Measurements from ENCODE around the gene ARHGAP28.

The ARHGAP28 gene

GRCh38 chr18:6732952-6733351 is 3.4 kb downstream of the ARHGAP28 start:
- DNase-seq: no peak

GRCh38 chr18:6733758-6734157 is 4.2 kb downstream of the ARHGAP28 start:
- DNase-seq: no peak

- DNase-seq: no peak
Measured at GRCh38 chr18:6734726-6735430, 5.4 kb downstream of the ARHGAP28 start.

- no peak for DNase-seq
Measured at GRCh38 chr18:6737833-6738232, 8.3 kb downstream of the ARHGAP28 start.

DNA sequence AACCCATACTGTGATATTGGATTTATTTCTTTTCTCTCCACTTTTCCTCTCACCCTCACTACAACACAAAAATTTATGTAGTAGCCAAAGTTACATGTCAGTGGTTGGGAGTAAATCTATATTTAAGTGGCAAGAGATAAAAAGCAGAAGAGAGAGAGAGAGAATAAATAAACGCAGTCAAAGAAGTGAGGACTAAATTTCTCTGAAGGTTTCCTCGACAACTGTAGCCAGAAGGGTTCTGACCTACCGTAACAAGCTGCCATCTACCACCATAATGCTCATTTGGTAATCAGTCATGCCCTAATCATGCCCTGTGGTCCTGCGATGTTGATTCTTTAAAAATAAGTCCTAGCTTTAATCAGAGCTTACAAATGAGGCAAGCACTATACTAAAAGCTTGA is 9.1 kb downstream of the ARHGAP28 start:
- no peak for DNase-seq

DNA sequence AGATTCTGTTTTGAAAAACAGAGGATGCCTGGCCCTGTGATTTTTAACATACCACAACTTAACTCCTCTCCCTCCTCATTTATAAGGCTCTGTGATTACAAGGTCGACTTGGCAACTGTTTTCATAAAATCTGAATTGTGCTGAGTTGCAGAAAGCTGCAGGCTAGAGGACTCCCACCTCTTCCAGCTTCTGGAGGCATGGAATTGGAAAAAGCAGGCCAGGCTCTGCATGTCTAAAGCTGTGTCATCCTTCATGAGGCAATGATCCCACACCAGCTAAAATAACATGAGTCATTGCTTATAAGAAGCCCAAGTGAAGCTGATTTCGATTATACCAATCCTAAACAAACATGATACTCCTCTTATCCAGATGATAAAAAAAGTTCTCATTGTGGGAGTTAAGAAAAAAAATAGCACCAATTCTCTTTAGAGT is 11.7 kb downstream of the ARHGAP28 start:
- DNase-seq: no peak

GRCh38 chr18:6741786-6742185 is 12.3 kb downstream of the ARHGAP28 start:
- DNase-seq: no peak

- DNase-seq: no peak
Measured at GRCh38 chr18:6743999-6744398, 14.5 kb downstream of the ARHGAP28 start.

DNA sequence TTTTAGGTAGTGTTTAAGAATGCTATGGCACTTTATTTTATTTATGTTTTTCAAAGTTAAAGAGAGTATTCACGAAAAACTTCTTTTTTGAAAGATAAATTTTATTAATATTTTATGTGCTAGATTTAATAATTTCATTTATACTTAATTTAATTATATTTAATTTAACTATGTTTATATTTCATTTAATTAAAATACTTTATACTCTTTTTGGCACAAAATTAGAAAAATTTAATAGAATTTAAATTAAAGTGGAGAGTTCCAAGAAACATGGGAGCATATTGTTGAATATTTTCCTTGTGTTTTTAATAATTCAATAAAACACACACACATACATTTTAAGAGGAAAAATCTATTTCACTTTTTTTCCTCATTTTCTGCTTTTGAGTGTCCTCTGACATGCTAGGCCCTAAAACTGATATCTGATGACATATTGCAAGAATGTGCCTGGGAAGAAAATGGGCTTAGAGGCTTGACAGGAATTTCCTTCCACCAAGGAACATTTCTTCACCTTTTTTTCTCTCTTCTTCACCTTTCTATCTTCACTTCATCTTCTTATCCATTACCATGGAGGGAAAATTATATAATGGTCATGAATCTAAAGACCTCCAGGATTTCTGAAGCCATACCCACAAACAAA is 15.4 kb downstream of the ARHGAP28 start:
- no peak for DNase-seq

GRCh38 chr18:6745504-6746031 is 16.1 kb downstream of the ARHGAP28 start:
- no peak for DNase-seq

- DNase-seq: no peak
Measured at GRCh38 chr18:6746386-6746960, 17.0 kb downstream of the ARHGAP28 start.

- DNase-seq: no peak
Measured at GRCh38 chr18:6747646-6748045, 18.1 kb downstream of the ARHGAP28 start.

DNA sequence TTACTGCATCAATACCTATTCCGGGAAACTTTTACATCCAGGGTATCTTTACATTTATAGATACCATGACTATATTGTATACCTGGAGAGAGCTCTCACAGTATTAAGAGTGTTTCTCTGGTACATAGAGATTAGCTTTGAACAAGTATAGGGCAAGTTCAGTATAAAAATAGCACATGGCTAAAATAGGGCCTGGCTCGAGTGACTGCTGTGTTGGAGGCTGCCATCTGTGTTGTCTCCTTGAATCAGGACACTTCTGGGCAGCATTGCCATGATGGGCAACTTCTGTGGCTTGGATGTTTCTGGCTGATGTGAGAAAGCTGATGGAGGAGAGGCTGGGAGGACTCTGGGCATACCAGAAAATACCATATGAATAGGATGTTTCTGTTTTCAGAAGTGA is 18.7 kb downstream of the ARHGAP28 start:
- no peak for DNase-seq

DNA sequence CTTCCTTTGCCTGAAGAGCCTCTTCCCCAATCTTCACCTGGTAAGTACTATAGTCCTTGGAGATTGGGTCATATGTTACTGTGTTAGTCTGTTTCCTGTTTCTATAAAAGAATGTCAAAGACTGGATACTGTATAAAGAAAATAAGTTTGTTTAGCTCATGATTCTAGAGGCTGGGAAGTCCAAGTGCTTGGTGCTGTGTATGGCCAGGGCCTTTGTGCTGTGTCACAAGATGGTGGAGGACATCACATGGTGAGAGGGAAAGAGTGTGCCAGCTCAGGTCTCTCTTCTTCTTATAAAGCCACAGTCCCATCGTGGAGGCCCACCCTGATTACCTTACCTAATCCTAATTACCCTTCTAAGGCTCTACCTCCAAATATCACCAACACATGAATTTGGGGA is 20.9 kb downstream of the ARHGAP28 start:
- DNase-seq: no peak

DNA sequence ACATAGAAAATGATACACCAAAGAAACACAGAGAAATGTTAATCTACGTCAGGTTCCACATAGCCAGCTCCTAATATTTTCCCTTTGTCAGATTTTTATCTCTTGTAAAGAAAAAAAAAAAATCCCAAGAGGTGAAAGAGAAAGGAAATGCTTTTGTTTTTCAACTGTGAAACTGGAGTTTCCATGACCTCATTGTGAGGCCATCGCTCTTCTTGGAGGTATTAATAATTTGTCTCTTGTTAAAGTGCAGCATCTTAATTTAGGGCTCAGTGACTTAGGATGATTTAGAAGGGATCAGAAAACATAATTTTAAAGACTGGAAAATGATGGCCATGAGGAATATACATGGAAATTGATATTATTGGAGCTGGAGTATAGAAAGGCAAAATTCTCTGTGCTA is 21.7 kb downstream of the ARHGAP28 start:
- no peak for DNase-seq

DNA sequence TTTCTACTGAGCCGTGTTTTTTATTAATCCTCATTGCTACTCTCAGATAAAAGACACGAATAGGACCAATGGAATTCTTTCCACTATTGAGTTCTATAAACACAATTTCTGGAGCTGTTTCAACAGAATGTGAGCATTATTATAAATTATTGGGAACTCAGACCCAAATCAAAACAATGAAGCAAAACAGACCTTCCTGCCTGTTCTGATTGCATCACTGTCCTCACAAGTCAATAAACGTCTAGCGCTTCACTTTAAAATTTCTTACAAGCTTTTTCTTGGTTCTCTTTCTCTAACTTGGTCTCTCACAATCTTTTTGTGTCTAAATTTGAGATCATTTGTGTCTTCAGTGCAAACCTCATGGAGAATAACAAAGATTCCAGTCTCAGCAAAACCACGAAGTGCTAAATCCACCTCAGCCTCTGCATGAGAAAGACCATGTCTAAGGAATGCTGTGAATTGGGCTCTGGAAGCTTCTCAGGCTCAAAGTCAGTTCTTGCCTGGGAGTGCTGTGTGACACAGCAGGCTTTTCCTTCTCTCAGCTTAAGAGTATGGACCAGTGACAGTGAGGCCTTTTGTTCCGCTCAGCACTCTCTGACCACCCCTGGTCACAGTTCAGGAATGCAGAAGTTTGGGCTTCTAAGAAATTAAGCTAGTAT is 22.8 kb downstream of the ARHGAP28 start:
- no peak for DNase-seq

- DNase-seq: no peak
Measured at GRCh38 chr18:6755107-6755506, 25.6 kb downstream of the ARHGAP28 start.

GRCh38 chr18:6757931-6758330 is 28.4 kb downstream of the ARHGAP28 start:
- DNase-seq: no peak

- DNase-seq: no peak
Measured at GRCh38 chr18:6759579-6759978, 30.1 kb downstream of the ARHGAP28 start.

- no peak for DNase-seq
Measured at GRCh38 chr18:6763524-6763923, 34.0 kb downstream of the ARHGAP28 start.

- DNase-seq: no peak
Measured at GRCh38 chr18:6764382-6764781, 34.9 kb downstream of the ARHGAP28 start.

GRCh38 chr18:6773777-6774176 is 44.3 kb downstream of the ARHGAP28 start:
- no peak for DNase-seq

GRCh38 chr18:6775237-6775636 is 45.7 kb downstream of the ARHGAP28 start:
- no peak for DNase-seq

DNA sequence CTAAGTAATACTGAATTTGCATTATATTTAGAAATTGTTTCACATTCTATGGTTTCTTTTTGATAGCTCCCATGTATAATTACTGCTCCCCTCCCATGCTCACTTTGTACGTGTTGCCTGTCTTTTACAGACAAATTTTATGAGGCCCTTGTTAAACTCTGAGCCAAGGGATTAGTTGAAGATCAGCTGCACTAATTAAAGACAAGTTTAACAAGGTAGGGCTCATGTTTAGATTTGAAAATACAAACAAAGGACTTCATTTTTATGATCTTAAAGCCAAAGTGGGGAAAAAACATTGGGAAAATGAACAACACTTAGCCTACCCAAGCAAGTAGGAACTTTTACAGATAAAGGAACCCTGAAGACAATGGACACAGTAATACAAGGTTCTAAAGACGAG is 46.2 kb downstream of the ARHGAP28 start:
- DNase-seq: no peak
